Erythroblast (primary cell): ENCODE measurements around the gene DIP2B.

Experiments
- DNase-seq, 2 experiments: peaks; one replicate each; lab custom pipeline; 2025; lab: John Stamatoyannopoulos, UW
- GATA1 ChIP-seq: IDR thresholded peaks from 2 replicates; pipeline ENCODE4 v1.6.1; 2011; ENCODE audit warnings: low read depth, mild to moderate bottlenecking, control low read depth, low read length, moderate library complexity
- POLR2A ChIP-seq: IDR thresholded peaks from 2 replicates; pipeline ENCODE4 v1.6.1; 2011; ENCODE audit warnings: mild to moderate bottlenecking, low read length

DIP2B gene

GRCh38 chr12:50625029-50625925, 120.5 kb downstream of the DIP2B start:
- TF ChIP-seq POLR2A (no peak), GATA1 (no peak)
- DNase-seq, result no peak

DNA sequence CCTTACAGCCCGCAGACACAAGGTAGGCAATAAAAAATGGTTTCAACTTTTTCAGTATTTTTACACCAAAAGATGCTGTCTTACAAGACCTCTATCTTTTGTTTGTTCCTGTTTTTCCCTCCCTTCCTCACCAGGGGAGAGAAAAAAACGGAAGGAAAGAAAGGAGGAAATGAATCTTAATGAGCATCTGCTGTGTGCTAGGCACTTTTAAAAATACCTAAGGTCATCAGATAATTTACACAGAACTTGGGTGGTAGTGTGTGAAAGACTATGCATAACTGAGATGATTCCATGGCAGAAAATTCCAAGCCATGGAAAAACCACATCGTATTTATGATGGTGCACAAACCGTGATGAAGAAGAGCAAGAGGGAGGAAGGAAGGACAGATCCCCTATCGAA, 121.2 kb downstream of the DIP2B start:
- no peak for DNase-seq
- no peak for TF ChIP-seq GATA1
- no peak for TF ChIP-seq POLR2A

DNA sequence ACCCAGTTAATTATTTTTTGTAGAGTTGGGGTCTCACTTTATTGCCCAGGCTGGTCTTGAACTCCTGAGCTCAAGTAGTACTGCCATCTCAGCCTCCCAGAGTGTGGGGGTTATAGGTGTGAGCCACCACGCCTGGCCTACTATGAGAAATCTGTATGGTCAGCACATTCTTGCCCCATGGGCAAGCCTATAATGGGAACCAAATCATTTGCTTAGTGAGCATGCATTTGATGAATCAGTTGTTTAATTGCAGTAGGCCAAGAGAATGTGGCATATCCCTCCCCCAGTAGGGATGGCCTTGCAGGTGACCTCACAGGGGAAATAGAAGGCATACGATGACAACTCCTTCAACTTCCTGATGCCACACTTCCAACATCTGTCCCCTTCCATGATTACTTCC, 122.7 kb downstream of the DIP2B start:
- DNase-seq, result no peak
- TF ChIP-seq GATA1 (no peak), POLR2A (no peak)

DNA sequence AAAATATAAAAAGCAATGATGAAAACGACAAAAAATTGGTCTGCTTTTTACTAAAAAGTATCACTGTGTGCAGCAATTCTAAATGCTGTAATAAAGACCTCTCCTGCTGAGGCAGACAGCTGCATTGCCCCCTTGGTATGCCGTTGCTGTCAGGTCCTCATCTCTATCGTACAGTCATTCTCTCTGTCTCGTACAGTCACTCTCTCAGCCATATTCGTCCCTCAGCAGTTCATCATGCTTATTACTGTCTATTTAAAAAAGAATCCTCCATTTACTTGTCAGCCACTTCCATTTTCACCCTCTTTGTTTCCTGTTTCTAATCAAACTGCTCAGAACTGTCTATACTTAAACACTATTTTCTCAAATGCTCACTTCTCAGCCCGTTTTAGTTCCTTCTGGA, 123.6 kb downstream of the DIP2B start:
- DNase-seq, result no peak
- TF ChIP-seq POLR2A, result no peak
- TF ChIP-seq GATA1, result no peak

DNA sequence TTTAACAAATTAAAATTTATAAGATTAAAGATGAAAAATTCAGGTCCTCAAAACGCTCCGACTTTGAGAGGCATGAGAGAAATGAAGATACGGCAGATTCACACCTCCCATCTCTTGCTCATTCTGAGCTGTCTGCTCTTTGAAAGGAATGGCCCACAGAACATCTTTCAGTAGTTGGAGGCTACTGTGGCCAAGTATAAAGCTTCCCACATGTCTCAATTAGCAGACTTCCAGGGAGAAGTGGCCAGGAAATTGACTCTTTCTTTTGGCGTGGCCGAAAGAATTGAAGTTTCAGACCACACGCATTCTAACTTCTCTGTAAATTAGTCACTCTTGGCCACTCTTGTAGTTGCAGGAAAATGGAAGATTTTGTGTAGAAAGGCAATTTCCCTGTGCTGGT, 129.2 kb downstream of the DIP2B start:
- DNase-seq, result no peak
- TF ChIP-seq POLR2A, result no peak
- no peak for TF ChIP-seq GATA1

DNA sequence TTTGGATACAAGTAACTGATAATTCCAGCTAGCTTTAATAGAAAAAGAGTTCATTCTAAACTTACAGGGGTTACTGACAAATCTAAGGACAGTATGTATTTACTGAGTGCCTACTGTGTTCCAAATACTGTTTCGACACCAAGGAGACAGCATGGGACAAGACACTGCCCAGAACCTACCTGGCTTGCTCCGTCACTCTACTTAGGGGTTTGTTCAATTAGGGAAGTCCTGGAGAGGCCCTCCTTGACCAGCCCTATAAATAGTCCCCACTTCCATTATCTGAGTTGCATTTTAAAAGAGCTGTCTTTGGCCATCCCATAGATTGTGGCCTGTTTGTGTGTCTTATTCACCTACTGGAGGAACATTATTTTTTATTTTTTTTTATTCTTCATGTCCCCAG, 129.6 kb downstream of the DIP2B start:
- DNase-seq, result no peak

GRCh38 chr12:50635364-50635763, 130.6 kb downstream of the DIP2B start:
- TF ChIP-seq GATA1 (no peak), POLR2A (no peak)
- DNase-seq, result no peak

More for the DNA sequence above, 129.6 kb downstream of the DIP2B start:
- TF ChIP-seq POLR2A, result no peak
- no peak for TF ChIP-seq GATA1

GRCh38 chr12:50635857-50636256, 131.1 kb downstream of the DIP2B start:
- DNase-seq, result no peak

GRCh38 chr12:50636505-50636904, 131.7 kb downstream of the DIP2B start:
- TF ChIP-seq POLR2A, result no peak
- DNase-seq, result no peak

More at GRCh38 chr12:50635857-50636256, 131.1 kb downstream of the DIP2B start:
- TF ChIP-seq GATA1 (no peak), POLR2A (no peak)

DNA sequence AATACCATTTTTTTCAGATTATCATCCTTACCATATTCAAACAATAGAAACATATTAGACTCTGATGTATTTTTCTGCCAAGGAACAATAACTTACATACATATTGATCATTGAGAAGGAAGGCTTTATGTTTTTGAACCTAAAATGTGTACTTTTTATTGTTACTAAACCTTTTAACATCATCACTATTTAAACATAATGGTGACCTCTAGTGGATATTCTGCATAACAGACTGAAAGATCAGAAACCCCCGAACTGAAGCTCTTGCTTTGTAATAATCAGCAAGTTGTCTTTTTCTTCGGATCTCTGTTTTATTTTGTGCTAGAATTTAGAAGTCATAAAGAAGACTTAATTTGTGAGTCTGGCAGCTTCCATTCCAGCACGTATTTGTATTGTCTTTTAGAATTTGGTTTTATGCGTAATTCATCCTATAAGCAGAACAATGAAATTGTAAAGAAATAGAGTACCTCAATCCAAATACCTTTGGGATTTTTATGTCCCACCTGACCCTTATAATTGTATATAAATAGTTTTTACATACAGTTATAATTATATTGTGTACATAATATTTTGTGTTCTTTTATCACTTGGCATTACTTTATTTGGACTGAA, 133.2 kb downstream of the DIP2B start:
- DNase-seq, result peak; percentile 48 to 64
- TF ChIP-seq POLR2A (no peak), GATA1 (no peak)

- no peak for TF ChIP-seq GATA1
- TF ChIP-seq POLR2A, result no peak
- DNase-seq, result no peak
Observed at GRCh38 chr12:50638482-50638880, 133.7 kb downstream of the DIP2B start.

- TF ChIP-seq POLR2A (no peak), GATA1 (no peak)
- no peak for DNase-seq
Observed at GRCh38 chr12:50639721-50640120, 134.9 kb downstream of the DIP2B start.

DNA sequence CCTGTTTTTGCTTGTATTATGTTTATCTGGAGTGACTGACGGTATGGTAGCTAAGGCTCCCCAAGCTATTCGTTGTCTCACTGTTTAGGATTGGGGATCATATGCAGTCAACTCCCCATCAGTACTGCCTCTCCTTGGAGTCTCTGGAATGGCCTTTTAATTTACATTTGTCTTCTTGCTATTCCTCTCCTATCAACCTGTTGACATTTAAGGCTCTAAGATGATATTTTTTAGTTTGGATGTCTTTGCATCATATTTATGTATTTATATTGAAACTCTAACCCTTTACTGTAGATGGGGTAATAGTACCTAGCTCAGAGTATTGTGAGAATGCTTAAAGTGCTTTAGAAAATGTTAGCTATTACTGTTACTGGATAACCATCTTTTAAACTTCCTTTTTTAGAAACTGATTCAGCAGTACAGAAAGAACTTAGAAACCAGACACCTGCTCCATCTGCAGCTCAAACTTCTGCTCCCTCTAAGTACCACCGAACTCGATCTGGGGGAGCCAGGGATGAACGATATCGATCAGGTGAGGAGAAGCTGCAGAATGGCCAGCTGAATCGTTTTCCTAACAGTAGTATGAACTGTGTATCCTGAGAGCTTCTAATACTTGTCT, 135.6 kb downstream of the DIP2B start:
- DNase-seq, result no peak
- TF ChIP-seq POLR2A, result no peak
- no peak for TF ChIP-seq GATA1

DNA sequence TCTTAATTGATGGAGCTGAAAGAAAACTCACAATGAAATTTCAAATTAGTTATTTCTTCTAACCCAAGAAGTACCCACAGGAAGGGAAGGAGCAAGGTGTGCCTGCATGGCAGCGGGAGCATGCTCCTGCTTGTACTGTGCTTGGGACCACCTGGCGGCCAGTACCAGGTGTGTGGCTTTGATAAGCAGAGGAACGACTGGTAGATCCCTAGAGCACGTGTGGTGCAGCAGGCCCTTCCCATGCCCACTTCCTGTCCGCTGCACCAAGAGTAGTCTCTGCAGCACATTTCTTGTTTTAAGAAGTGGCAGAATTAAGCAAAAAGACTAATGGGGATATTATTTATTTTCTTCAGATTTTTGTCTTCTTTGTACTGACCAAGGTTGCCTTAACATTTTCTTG, 136.8 kb downstream of the DIP2B start:
- peak; percentile 44 to 68 for DNase-seq
- TF ChIP-seq GATA1 (no peak), POLR2A (no peak)
